Activated CD4-positive, alpha-beta T cell treated with anti-CD3 and anti-CD28 coated beads, Interleukin-2, amount 50 U/mL, for 1 hour (primary cell): Measurements from ENCODE around the gene DCAF8L2.
"Not testable (repeated sequence)": the region's sequence is repeated elsewhere in the genome, so short reads cannot be mapped to it uniquely, and the experiment has no call there.

ENCODE experiments used
- DNase-seq: peaks from one replicate; pipeline ENCODE4 v3.0.0-alpha.2; 2020

DCAF8L2 gene

GRCh38 chrX:27680726-27681125 is 90.6 kb downstream of the DCAF8L2 start:
- DNase-seq, result no peak

- not testable (repeated sequence) for DNase-seq
Observed at GRCh38 chrX:27683566-27684208, 93.5 kb downstream of the DCAF8L2 start.

- DNase-seq, result no peak
Observed at GRCh38 chrX:27694667-27695066, 104.5 kb downstream of the DCAF8L2 start.

GRCh38 chrX:27706526-27706925 is 116.4 kb downstream of the DCAF8L2 start:
- no peak for DNase-seq

- no peak for DNase-seq
Observed at GRCh38 chrX:27715610-27716009, 125.5 kb downstream of the DCAF8L2 start.

- no peak for DNase-seq
Observed at GRCh38 chrX:27728291-27728690, 138.1 kb downstream of the DCAF8L2 start.

GRCh38 chrX:27731962-27732361 is 141.8 kb downstream of the DCAF8L2 start:
- no peak for DNase-seq

- DNase-seq, result no peak
Observed at GRCh38 chrX:27735914-27736313, 145.8 kb downstream of the DCAF8L2 start.

- no peak for DNase-seq
Observed at GRCh38 chrX:27740933-27741332, 150.8 kb downstream of the DCAF8L2 start.

- DNase-seq, result not testable (repeated sequence)
Observed at GRCh38 chrX:27743521-27743920, 153.4 kb downstream of the DCAF8L2 start.

GRCh38 chrX:27746516-27746915 is 156.4 kb downstream of the DCAF8L2 start:
- no peak for DNase-seq

GRCh38 chrX:27750298-27750697 is 160.2 kb downstream of the DCAF8L2 start:
- DNase-seq, result not testable (repeated sequence)

- no peak for DNase-seq
Observed at GRCh38 chrX:27751976-27752375, 161.8 kb downstream of the DCAF8L2 start.

GRCh38 chrX:27765718-27766117 is 175.6 kb downstream of the DCAF8L2 start:
- no peak for DNase-seq

- DNase-seq, result no peak
Observed at GRCh38 chrX:27767387-27767786, 177.2 kb downstream of the DCAF8L2 start.

- DNase-seq, result no peak
Observed at GRCh38 chrX:27775984-27776383, 185.8 kb downstream of the DCAF8L2 start.

- no peak for DNase-seq
Observed at GRCh38 chrX:27796640-27797257, 206.6 kb downstream of the DCAF8L2 start.

GRCh38 chrX:27797575-27797974 is 207.4 kb downstream of the DCAF8L2 start:
- no peak for DNase-seq
